Lower leg skin (tissue), 4 donors: ENCODE measurements around the gene LLCFC1. TPM values are rescaled to one million over a fixed set of nuclear protein-coding genes. Genes with fewer than 3 reads are reported as not detected.
A peak's percentile ranks its signal among the peaks of the same experiment; 100 is the strongest.

Experiments used
- DNase-seq, 2 donors: peaks; one replicate each; pipeline ENCODE4 v3.0.0-alpha.2; 2019; ENCODE audit warnings: low spot score in 2 of 2
- H3K4me3 ChIP-seq: fragments of 200-600 bp; sonication (generic); 2 replicates; pipeline ENCODE4 v1.5.1; 2017; ENCODE audit warnings: mild to moderate bottlenecking, low read depth; ENCODE audit not compliant: poor library complexity, severe bottlenecking
- CTCF ChIP-seq, 3 donors: fragments of 450-650 bp; IDR thresholded peaks; one replicate each; pipeline ENCODE4 v1.5.1; 2016; ENCODE audit warnings: antibody characterized with exemption in 3 of 3, mild to moderate bottlenecking in 3 of 3, moderate library complexity in 2 of 3
- POLR2A ChIP-seq, 2 donors: fragments of 450-650 bp; IDR thresholded peaks; one replicate each; pipeline ENCODE4 v1.6.1; 2016 to 2017; ENCODE audit warnings: antibody characterized with exemption in 2 of 2, mild to moderate bottlenecking in 1 of 2, moderate library complexity in 1 of 2
- WGBS, 2 donors: methylation state at CpG; one replicate each; pipeline ENCODE4 v1.1.5; 2018; 5-methylcytosine and 5-hydroxymethylcytosine counted together
- intact Hi-C: fragments of 100-400 bp; cut with DNase I; formaldehyde crosslinking; loops from one replicate; pipeline ENCODE4 v1.15.0; 2023; ENCODE audit warnings: low total_unique reads
- total RNA-seq, 4 donors: library from RNA; depleted of rRNA; stranded (reverse); fragments of >200 nt; gene quantifications; one replicate each; pipeline ENCODE4 v1.1.0, GENCODE V29; 2016

The LLCFC1 gene
- total RNA-seq, 4 donors from 2014 or later = not detected

- intact Hi-C loops = no loop called here
- peak in 1 of 2 donors; percentile 46 for DNase-seq
- 81 to 88% methylated on average over 2 of the region's 2 CpGs for WGBS, 2 donors
- H3K4me3 ChIP-seq = no peak overlapping the region
- no peak for TF ChIP-seq POLR2A (IDR thresholded peaks at IDR 0.05)
- TF ChIP-seq CTCF (IDR thresholded peaks at IDR 0.05) = no peak
These were observed 32.6 kb upstream of the LLCFC1 start for GRCh38 chr7:142906643-142907042.

DNA sequence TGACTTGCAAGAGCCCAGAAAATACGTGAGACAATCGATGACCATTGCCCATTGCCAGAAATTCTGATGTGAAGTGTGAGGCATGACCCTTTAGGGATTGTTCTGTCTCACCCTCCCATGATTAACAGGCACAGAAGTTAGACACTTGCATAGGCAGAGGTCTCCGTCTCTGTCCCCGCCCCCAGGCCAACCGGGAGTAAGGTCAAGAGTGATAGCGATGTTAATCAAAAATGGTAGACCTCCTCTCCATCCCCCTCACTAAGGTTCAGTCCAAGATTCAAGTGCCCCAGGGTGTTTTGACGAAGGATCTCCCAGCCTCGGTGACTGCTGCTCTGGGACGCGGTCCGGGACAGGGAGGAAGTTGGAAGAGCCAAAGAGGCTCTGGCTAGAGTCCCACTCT lies 31.0 kb upstream of the LLCFC1 start:
- TF ChIP-seq POLR2A (IDR thresholded peaks at IDR 0.05) = no peak
- no peak for TF ChIP-seq CTCF (IDR thresholded peaks at IDR 0.05)
- intact Hi-C loops = no loop called here
- 56 to 71% methylated on average over 11 of the region's 11 CpGs for WGBS, 2 donors
- peak in 1 of 2 donors; percentile 80 for DNase-seq
- no peak overlapping the region for H3K4me3 ChIP-seq

GRCh38 chr7:142908921-142909890 lies 30.1 kb upstream of the LLCFC1 start:
- intact Hi-C loops = no loop called here
- DNase-seq = peak in 1 of 2 donors; percentile 83
- WGBS, 2 donors = 67 to 75% methylated on average over 21 of the region's 21 CpGs
- TF ChIP-seq POLR2A (IDR thresholded peaks at IDR 0.05) = no peak
- no peak for TF ChIP-seq CTCF (IDR thresholded peaks at IDR 0.05)
- no peak overlapping the region for H3K4me3 ChIP-seq

GRCh38 chr7:142910031-142910433 lies 29.3 kb upstream of the LLCFC1 start:
- H3K4me3 ChIP-seq = no peak overlapping the region
- intact Hi-C loops = no loop called here
- DNase-seq = no peak
- TF ChIP-seq CTCF (IDR thresholded peaks at IDR 0.05) (no peak), POLR2A (IDR thresholded peaks at IDR 0.05) (no peak)
- 46 to 55% methylated on average over 2 of the region's 2 CpGs for WGBS, 2 donors

- TF ChIP-seq POLR2A (IDR thresholded peaks at IDR 0.05) (no peak), CTCF (IDR thresholded peaks at IDR 0.05) (no peak)
- intact Hi-C loops = no loop called here
- H3K4me3 ChIP-seq = no peak overlapping the region
- 68 to 70% methylated on average over 2 of the region's 2 CpGs for WGBS, 2 donors
- DNase-seq = peak in 1 of 2 donors; percentile 4
These were observed 28.8 kb upstream of the LLCFC1 start for GRCh38 chr7:142910481-142910880.
